ENCODE results near the gene PRMT9.

DNA sequence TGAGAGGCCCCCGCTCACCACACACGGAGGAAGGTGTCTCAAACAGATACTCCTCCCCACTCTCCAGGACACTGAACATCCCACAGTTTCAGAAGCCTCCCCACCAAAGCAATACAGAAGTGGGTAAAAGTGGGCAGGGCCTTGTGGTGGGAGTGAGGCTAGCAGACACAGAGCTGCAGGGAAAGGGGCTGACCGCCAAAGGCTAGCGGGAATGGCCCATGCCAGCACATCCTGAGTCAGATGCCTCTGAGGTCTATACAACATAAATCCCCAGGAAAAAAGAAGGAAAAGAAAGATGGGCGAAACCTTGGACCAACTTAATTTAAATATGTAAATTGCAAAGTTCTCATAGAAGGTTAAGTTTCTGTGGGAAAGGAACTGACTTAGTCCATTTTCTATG lies 26.0 kb upstream of the PRMT9 start:
- TF ChIP-seq CTCF (conservative IDR thresholded peaks at IDR 0.05 in 1 of 2, IDR thresholded peaks at IDR 0.05 in 1 of 2; ENCODE audit: extremely low read depth in 1 of 2, insufficient read depth in 1 of 2, low read depth in 1 of 2, low read length in 2 of 2) (no peak), EZH2 (IDR thresholded peaks at IDR 0.05; ENCODE audit: borderline replicate concordance, low read length) (no peak)
